GM12892 (cell line): Measurements from ENCODE around the gene GTF3C1.

Source experiments
- POLR2A ChIP-seq: IDR thresholded peaks from 2 replicates; pipeline ENCODE4 v1.6.1; 2011; ENCODE audit warnings: low read depth, low read length, control low read depth
- POLR2AphosphoS5 ChIP-seq: IDR thresholded peaks from 2 replicates; pipeline ENCODE4 v1.6.1; 2011; ENCODE audit warnings: low read depth, low read length, control low read depth
- TAF1 ChIP-seq: IDR thresholded peaks from 2 replicates; pipeline ENCODE4 v1.6.1; 2011; ENCODE audit warnings: low read depth, mild to moderate bottlenecking, control low read depth, low read length, borderline replicate concordance

DNA sequence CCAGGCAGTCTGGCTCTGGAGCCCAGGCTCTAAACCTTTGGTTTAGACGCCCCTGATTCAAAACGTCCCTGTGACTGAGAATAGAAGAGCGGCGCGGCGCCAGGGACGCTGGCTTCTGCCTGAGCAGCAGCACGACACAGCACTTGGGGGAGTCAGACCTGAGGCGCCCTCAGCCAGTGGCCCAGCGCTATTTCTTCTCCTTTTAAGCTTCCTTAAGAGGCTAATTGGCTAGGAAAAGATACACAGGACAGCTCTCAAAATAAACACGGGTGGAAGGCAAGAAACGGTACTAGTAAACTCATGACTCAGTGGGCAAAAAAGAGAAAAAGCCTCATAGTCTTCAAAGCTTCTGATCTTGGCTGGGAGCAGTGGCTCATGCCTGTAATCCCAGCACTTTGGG, 34.9 kb downstream of the GTF3C1 start:
- TF ChIP-seq POLR2A (no peak), TAF1 (no peak), POLR2AphosphoS5 (no peak)
